HepG2 (cell line): ENCODE results near the gene CYP2U1. TPM values are rescaled to one million over a fixed set of nuclear protein-coding genes. Genes with fewer than 3 reads are reported as not detected.
A peak's percentile ranks its signal among the peaks of the same experiment; 100 is the strongest.

Experiments
- EED ChIP-seq: sonication (generic); formaldehyde crosslinking; IDR thresholded peaks from 2 replicates; pipeline ENCODE4 v1.5.0; 2020; ENCODE audit warnings: mild to moderate bottlenecking, missing genetic modification reagents
- ELF1 ChIP-seq: sonication (generic); formaldehyde crosslinking; IDR thresholded peaks from 2 replicates; pipeline ENCODE4 v1.4.0; 2020; ENCODE audit warnings: missing genetic modification reagents
- EZH2 ChIP-seq: conservative IDR thresholded peaks from 2 replicates; pipeline ENCODE4 v1.6.1; 2012; ENCODE audit warnings: mild to moderate bottlenecking, low read depth, low read length, moderate library complexity
- IRF2 ChIP-seq: IDR thresholded peaks from 2 replicates; pipeline ENCODE4 v1.6.1; 2018; ENCODE audit warnings: missing genetic modification reagents, missing compliant biosample characterization
- JUND ChIP-seq: sonication (generic); formaldehyde crosslinking; IDR thresholded peaks from 2 replicates; pipeline ENCODE4 v1.8.0; 2022; ENCODE audit warnings: mild to moderate bottlenecking, missing genetic modification reagents
- REL ChIP-seq: sonication (generic); formaldehyde crosslinking; conservative IDR thresholded peaks from 2 replicates; pipeline ENCODE4 v1.8.0; 2022; ENCODE audit warnings: mild to moderate bottlenecking, missing genetic modification reagents, moderate library complexity
- SP1 ChIP-seq, 2 experiments: fragments of 450-650 bp in 1 of 2; sonication (generic) in 1 of 2; formaldehyde crosslinking in 1 of 2; IDR thresholded peaks; 2 replicates each; pipeline versions ENCODE4 v1.4.0 to v1.6.1; 2016 to 2020; ENCODE audit warnings: missing genetic modification reagents in 1 of 2
- SP2 ChIP-seq: sonication (generic); formaldehyde crosslinking; IDR thresholded peaks from 2 replicates; pipeline ENCODE4 v1.5.1; 2020; ENCODE audit warnings: mild to moderate bottlenecking, missing genetic modification reagents
- SYNCRIP ChIP-seq: fragments of 200-400 bp; formaldehyde crosslinking; IDR thresholded peaks from 2 replicates; pipeline ENCODE4 v1.6.1; 2018; ENCODE audit warnings: mild to moderate bottlenecking, low read depth, low read length; ENCODE audit not compliant: insufficient read depth
- TOPORS ChIP-seq: sonication (generic); formaldehyde crosslinking; IDR thresholded peaks from 2 replicates; pipeline ENCODE4 v1.8.0; 2023; ENCODE audit warnings: mild to moderate bottlenecking, missing genetic modification reagents
- ZNF329 ChIP-seq: sonication (generic); formaldehyde crosslinking; IDR thresholded peaks from 2 replicates; pipeline ENCODE4 v1.9.0; 2021; ENCODE audit warnings: low read depth, mild to moderate bottlenecking, missing genetic modification reagents
- ZNF451 ChIP-seq: sonication (generic); formaldehyde crosslinking; IDR thresholded peaks from 2 replicates; pipeline ENCODE4 v1.5.0; 2020; ENCODE audit warnings: mild to moderate bottlenecking, missing genetic modification reagents
- ZNF510 ChIP-seq: sonication (generic); formaldehyde crosslinking; IDR thresholded peaks from 2 replicates; pipeline ENCODE4 v1.4.0; 2020; ENCODE audit warnings: low read depth, mild to moderate bottlenecking, missing genetic modification reagents
- ZNF672 ChIP-seq: sonication (generic); formaldehyde crosslinking; IDR thresholded peaks from 2 replicates; pipeline ENCODE4 v1.8.1; 2022; ENCODE audit warnings: missing genetic modification reagents
- ZNF75D ChIP-seq: sonication (generic); formaldehyde crosslinking; IDR thresholded peaks from 2 replicates; pipeline ENCODE4 v1.8.1; 2023; ENCODE audit warnings: missing genetic modification reagents, mild to moderate bottlenecking, borderline replicate concordance
- polyA plus RNA-seq, 8 experiments: library from polyadenylated mRNA; depleted of rRNA in 3 of 8; stranded (reverse) in 7 of 8; unstranded in 1 of 8; fragments of >200 nt; fragmentation: Illumina TruSeq in 4 of 8; extraction: Trizol in 4 of 8; gene quantifications; 2 replicates each; pipeline versions ENCODE4 v1.2.1 to v1.2.3, GENCODE V29; 2011 to 2016; ENCODE audit warnings: low read depth in 4 of 8, missing spikeins in 1 of 8, mixed read lengths in 1 of 8; ENCODE audit not compliant: insufficient read depth in 1 of 8
- total RNA-seq, 5 experiments: library from RNA; depleted of rRNA; stranded (reverse); fragments of >200 nt; fragmentation: Illumina TruSeq; extraction: Trizol; gene quantifications; 2 replicates each; pipeline ENCODE4 v1.2.3, GENCODE V29; 2016; ENCODE audit warnings: low read depth in 1 of 5
- TF ChIP-seq, protein P1 (sequence below): IDR thresholded peaks from 2 replicates; pipeline ENCODE4 v1.6.1; 2016; ENCODE audit warnings: mild to moderate bottlenecking
- TF ChIP-seq, protein P2 (sequence below), 2 experiments: IDR thresholded peaks; 2 replicates each; pipeline ENCODE4 v1.6.1; 2011 to 2012; ENCODE audit warnings: low read length in 2 of 2, borderline replicate concordance in 1 of 2, low read depth in 1 of 2, mild to moderate bottlenecking in 1 of 2, moderate library complexity in 1 of 2
- TF ChIP-seq, protein P3 (sequence below): sonication (generic); formaldehyde crosslinking; IDR thresholded peaks from 2 replicates; pipeline ENCODE4 v1.5.0; 2020; ENCODE audit warnings: missing genetic modification reagents
- TF ChIP-seq, protein P4 (sequence below): sonication (generic); formaldehyde crosslinking; IDR thresholded peaks from 2 replicates; pipeline ENCODE4 v1.4.0; 2020; ENCODE audit warnings: missing genetic modification reagents

The CYP2U1 gene
- total and polyA plus RNA-seq, 2 of the 13 experiments (the other 11 are each of a cell fraction or from before 2014, with no cell fraction given) = 1.4 to 3.4 TPM

DNA sequence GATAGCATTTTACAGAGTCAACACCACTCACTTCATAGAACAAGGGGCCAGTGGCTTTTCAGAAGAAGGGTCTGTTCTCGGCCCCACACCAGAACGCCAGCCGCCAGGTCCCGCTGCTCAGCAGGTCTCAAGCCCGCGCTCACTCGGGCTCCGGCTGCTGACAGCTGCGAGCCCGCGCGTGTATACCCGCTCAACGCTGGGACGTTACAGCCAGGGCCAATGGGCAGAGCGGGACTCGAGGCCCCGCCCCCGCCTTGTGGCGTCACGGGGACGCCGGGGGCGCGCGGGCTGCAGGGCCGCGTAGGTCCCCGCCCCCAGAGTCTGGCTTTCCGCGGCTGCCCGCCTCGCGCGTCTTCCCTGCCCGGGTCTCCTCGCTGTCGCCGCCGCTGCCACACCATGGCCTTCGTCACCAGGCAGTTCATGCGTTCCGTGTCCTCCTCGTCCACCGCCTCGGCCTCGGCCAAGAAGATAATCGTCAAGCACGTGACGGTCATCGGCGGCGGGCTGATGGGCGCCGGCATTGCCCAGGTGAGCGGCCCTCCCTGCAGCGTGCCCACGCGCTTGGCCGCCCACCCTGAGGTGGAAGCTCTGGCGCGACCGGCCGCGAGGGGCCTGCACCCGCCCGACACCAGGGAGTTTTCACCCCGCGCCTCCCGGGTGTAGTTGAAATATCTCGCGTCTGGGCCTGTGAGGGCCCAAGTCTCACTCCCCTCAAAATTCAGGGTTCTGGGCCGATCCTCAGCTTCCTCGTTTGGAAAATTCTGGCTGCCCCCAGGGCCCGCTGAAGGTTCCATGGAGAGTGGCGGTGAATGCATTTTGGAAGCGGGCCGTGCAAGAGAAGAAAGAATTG is 58.4 kb downstream of the CYP2U1 start, which contains the start of gene HADH (continued):
- peak; percentile 84; the same call in 1 of the 2 replicates for TF ChIP-seq EED (CRISPR knock-in tag)
- no peak for TF ChIP-seq SYNCRIP
- 0 out of 2 replicates have a peak, but pooled peaks have one; percentile 60 for TF ChIP-seq SP2 (CRISPR knock-in tag)
- TF ChIP-seq, protein P1, sequence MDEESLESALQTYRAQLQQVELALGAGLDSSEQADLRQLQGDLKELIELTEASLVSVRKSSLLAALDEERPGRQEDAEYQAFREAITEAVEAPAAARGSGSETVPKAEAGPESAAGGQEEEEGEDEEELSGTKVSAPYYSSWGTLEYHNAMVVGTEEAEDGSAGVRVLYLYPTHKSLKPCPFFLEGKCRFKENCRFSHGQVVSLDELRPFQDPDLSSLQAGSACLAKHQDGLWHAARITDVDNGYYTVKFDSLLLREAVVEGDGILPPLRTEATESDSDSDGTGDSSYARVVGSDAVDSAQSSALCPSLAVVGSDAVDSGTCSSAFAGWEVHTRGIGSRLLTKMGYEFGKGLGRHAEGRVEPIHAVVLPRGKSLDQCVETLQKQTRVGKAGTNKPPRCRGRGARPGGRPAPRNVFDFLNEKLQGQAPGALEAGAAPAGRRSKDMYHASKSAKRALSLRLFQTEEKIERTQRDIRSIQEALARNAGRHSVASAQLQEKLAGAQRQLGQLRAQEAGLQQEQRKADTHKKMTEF (CRISPR knock-in tag) = 0 out of 2 replicates have a peak, but pooled peaks have one; percentile 46
- TF ChIP-seq, protein P2, sequence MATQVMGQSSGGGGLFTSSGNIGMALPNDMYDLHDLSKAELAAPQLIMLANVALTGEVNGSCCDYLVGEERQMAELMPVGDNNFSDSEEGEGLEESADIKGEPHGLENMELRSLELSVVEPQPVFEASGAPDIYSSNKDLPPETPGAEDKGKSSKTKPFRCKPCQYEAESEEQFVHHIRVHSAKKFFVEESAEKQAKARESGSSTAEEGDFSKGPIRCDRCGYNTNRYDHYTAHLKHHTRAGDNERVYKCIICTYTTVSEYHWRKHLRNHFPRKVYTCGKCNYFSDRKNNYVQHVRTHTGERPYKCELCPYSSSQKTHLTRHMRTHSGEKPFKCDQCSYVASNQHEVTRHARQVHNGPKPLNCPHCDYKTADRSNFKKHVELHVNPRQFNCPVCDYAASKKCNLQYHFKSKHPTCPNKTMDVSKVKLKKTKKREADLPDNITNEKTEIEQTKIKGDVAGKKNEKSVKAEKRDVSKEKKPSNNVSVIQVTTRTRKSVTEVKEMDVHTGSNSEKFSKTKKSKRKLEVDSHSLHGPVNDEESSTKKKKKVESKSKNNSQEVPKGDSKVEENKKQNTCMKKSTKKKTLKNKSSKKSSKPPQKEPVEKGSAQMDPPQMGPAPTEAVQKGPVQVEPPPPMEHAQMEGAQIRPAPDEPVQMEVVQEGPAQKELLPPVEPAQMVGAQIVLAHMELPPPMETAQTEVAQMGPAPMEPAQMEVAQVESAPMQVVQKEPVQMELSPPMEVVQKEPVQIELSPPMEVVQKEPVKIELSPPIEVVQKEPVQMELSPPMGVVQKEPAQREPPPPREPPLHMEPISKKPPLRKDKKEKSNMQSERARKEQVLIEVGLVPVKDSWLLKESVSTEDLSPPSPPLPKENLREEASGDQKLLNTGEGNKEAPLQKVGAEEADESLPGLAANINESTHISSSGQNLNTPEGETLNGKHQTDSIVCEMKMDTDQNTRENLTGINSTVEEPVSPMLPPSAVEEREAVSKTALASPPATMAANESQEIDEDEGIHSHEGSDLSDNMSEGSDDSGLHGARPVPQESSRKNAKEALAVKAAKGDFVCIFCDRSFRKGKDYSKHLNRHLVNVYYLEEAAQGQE (IDR thresholded peaks at IDR 0.05; ENCODE audit: borderline replicate concordance in 1 of 2, low read depth in 1 of 2, low read length in 2 of 2) = 0 out of 4 replicates have a peak, but pooled peaks of 1 of the 2 experiments have one; percentile 15
- 0 out of 2 replicates have a peak, but pooled peaks have one; percentile 71 for TF ChIP-seq ZNF451 (CRISPR knock-in tag)
- TF ChIP-seq ZNF75D (CRISPR knock-in tag) = no peak
- TF ChIP-seq ZNF510 = 0 out of 2 replicates have a peak, but pooled peaks have one; percentile 33
- peak; percentile 56 for TF ChIP-seq JUND
- TF ChIP-seq TOPORS (CRISPR knock-in tag) = peak; percentile 81; the same call in 1 of the 2 replicates
- TF ChIP-seq SP1 (IDR thresholded peaks at IDR 0.05) = no peak
- TF ChIP-seq SP1 (CRISPR knock-in tag; IDR thresholded peaks at IDR 0.05) = peak; percentile 78
- TF ChIP-seq IRF2 (CRISPR knock-in tag) = 0 out of 2 replicates have a peak, but pooled peaks have one; percentile 28
- TF ChIP-seq EZH2 = no peak
- TF ChIP-seq ZNF672 (CRISPR knock-in tag) = peak; percentile 89
- peak; percentile 72; the same call in 1 of the 2 replicates for TF ChIP-seq ZNF329 (CRISPR knock-in tag)
- TF ChIP-seq, protein P3, sequence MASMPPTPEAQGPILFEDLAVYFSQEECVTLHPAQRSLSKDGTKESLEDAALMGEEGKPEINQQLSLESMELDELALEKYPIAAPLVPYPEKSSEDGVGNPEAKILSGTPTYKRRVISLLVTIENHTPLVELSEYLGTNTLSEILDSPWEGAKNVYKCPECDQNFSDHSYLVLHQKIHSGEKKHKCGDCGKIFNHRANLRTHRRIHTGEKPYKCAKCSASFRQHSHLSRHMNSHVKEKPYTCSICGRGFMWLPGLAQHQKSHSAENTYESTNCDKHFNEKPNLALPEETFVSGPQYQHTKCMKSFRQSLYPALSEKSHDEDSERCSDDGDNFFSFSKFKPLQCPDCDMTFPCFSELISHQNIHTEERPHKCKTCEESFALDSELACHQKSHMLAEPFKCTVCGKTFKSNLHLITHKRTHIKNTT (CRISPR knock-in tag) = no peak
- no peak for TF ChIP-seq ELF1 (CRISPR knock-in tag)
- TF ChIP-seq REL (CRISPR knock-in tag) = peak; percentile 92
- TF ChIP-seq, protein P4, sequence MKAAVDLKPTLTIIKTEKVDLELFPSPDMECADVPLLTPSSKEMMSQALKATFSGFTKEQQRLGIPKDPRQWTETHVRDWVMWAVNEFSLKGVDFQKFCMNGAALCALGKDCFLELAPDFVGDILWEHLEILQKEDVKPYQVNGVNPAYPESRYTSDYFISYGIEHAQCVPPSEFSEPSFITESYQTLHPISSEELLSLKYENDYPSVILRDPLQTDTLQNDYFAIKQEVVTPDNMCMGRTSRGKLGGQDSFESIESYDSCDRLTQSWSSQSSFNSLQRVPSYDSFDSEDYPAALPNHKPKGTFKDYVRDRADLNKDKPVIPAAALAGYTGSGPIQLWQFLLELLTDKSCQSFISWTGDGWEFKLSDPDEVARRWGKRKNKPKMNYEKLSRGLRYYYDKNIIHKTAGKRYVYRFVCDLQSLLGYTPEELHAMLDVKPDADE (CRISPR knock-in tag) = no peak
